ENCODE measurements around the gene NT5C2. TPM values are rescaled to one million over a fixed set of nuclear protein-coding genes. Genes with fewer than 3 reads are reported as not detected.

The NT5C2 gene
- total and polyA plus RNA-seq, 2 of the 4 experiments (the other 2 are of a cell fraction) = 60.0 to 65.1 TPM

DNA sequence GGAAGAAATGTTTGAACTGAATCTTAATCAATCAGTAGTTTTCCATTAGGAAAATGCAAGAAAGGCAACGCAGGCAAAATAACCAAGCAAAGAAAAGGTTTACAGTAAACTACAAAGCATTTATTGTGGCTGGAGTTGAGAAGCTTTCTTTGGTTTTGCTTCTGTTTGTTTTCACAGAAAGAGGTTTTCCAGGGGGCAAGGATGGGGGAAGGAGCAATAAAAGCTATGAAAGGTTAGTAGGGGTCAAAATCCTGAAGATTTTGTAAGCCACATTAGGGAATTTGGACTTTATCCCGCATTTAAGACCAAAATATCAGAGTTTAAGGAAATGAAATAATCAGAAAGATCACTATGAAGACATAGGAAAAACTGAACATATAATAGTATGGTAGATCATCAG lies 51.1 kb downstream of the NT5C2 start:
- ATAC-seq (ENCODE audit: low read depth) (no peak), DNase-seq (no peak)
- H2AK9ac ChIP-seq (replicated peaks; ENCODE audit: low read depth, low read length, poor library complexity) = no peak overlapping the region
- no peak overlapping the region; the same call in 1 of the 2 replicates for H4K5ac ChIP-seq (ENCODE audit: low read depth, low read length)
- no peaks in the 10 kb centered on the region for H3K27me3 ChIP-seq (ENCODE audit: control insufficient read depth, insufficient read depth, low read length)
- TF ChIP-seq FOS (IDR thresholded peaks at IDR 0.05; ENCODE audit: low read depth, low read length) = no peak
- TF ChIP-seq NFE2L2 (IDR thresholded peaks at IDR 0.05; ENCODE audit: low read depth, low read length) = no peak
- TF ChIP-seq, protein P1, sequence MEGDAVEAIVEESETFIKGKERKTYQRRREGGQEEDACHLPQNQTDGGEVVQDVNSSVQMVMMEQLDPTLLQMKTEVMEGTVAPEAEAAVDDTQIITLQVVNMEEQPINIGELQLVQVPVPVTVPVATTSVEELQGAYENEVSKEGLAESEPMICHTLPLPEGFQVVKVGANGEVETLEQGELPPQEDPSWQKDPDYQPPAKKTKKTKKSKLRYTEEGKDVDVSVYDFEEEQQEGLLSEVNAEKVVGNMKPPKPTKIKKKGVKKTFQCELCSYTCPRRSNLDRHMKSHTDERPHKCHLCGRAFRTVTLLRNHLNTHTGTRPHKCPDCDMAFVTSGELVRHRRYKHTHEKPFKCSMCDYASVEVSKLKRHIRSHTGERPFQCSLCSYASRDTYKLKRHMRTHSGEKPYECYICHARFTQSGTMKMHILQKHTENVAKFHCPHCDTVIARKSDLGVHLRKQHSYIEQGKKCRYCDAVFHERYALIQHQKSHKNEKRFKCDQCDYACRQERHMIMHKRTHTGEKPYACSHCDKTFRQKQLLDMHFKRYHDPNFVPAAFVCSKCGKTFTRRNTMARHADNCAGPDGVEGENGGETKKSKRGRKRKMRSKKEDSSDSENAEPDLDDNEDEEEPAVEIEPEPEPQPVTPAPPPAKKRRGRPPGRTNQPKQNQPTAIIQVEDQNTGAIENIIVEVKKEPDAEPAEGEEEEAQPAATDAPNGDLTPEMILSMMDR (conservative IDR thresholded peaks at IDR 0.05; ENCODE audit: low read depth, low read length) = no peak
- no peak for TF ChIP-seq RAD21 (IDR thresholded peaks at IDR 0.05; ENCODE audit: low read length)
- TF ChIP-seq MAZ (IDR thresholded peaks at IDR 0.05; ENCODE audit: borderline replicate concordance, low read depth, low read length) = no peak
- no peak for TF ChIP-seq CEBPB (IDR thresholded peaks at IDR 0.05; ENCODE audit: low read depth, low read length)
- TF ChIP-seq, protein P2, sequence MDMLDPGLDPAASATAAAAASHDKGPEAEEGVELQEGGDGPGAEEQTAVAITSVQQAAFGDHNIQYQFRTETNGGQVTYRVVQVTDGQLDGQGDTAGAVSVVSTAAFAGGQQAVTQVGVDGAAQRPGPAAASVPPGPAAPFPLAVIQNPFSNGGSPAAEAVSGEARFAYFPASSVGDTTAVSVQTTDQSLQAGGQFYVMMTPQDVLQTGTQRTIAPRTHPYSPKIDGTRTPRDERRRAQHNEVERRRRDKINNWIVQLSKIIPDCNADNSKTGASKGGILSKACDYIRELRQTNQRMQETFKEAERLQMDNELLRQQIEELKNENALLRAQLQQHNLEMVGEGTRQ (IDR thresholded peaks at IDR 0.05; ENCODE audit: low read depth, low read length) = no peak
- no peak for TF ChIP-seq BHLHE40 (IDR thresholded peaks at IDR 0.05; ENCODE audit: low read depth, low read length)
- no peak for TF ChIP-seq RFX5 (IDR thresholded peaks at IDR 0.05; ENCODE audit: low read depth, low read length)
- TF ChIP-seq MXI1 (IDR thresholded peaks at IDR 0.05; ENCODE audit: borderline replicate concordance, low read depth, low read length) = no peak
- TF ChIP-seq POLR2A (IDR thresholded peaks at IDR 0.05; ENCODE audit: low read depth, low read length) = no peak
- TF ChIP-seq, protein P3, sequence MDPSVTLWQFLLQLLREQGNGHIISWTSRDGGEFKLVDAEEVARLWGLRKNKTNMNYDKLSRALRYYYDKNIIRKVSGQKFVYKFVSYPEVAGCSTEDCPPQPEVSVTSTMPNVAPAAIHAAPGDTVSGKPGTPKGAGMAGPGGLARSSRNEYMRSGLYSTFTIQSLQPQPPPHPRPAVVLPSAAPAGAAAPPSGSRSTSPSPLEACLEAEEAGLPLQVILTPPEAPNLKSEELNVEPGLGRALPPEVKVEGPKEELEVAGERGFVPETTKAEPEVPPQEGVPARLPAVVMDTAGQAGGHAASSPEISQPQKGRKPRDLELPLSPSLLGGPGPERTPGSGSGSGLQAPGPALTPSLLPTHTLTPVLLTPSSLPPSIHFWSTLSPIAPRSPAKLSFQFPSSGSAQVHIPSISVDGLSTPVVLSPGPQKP (IDR thresholded peaks at IDR 0.05; ENCODE audit: borderline replicate concordance, low read depth, low read length) = no peak
- no peak for TF ChIP-seq RCOR1 (IDR thresholded peaks at IDR 0.05; ENCODE audit: insufficient replicate concordance, low read length)
- no peak for TF ChIP-seq MAFK (IDR thresholded peaks at IDR 0.05; ENCODE audit: low read depth, low read length)
- no peak for TF ChIP-seq CHD1 (IDR thresholded peaks at IDR 0.05; ENCODE audit: low read depth, low read length)
- no peak for TF ChIP-seq SMC3 (IDR thresholded peaks at IDR 0.05; ENCODE audit: low read depth, low read length)
- peak overlapping the region; percentile 30 for H2BK5ac ChIP-seq (ENCODE audit: low read depth, low read length, poor library complexity, severe bottlenecking)
- no peak overlapping the region for H3K9ac ChIP-seq (ENCODE audit: low read depth, low read length)
- H3K9me1 ChIP-seq (ENCODE audit: insufficient read depth, low read length) = peaks cover 10% of the 10 kb centered on the region
- no peak overlapping the region for H2BK20ac ChIP-seq (ENCODE audit: low read depth, low read length)
- H3K79me1 ChIP-seq (ENCODE audit: low read depth in 1 of 2, low read length in 2 of 2) = peaks cover 28 to 64% of the 10 kb centered on the region in 2 experiments
- H3K9me3 ChIP-seq (ENCODE audit: control insufficient read depth, insufficient read depth, low read length) = no peaks in the 10 kb centered on the region
- H3K56ac ChIP-seq (ENCODE audit: extremely low read depth, insufficient read depth, low read length) = no peak overlapping the region
- H3K4me3 ChIP-seq (ENCODE audit: insufficient read depth, low read depth, low read length) = no peak overlapping the region
- dilution Hi-C loops (cut with HindIII; ENCODE audit: low sequenced_read_pairs, unreplicated experiment) = no loop called here
- intact Hi-C loops (cut with micrococcal nuclease) = no loop called here
- no TSS peak for BruUV-seq (replicated peaks)
- no peak overlapping the region for H4K8ac ChIP-seq (ENCODE audit: low read depth in 2 of 2, low read length in 2 of 2)
- H4K91ac ChIP-seq (ENCODE audit: insufficient read depth, low read depth, low read length) = no peak overlapping the region
- no peak overlapping the region for H2BK120ac ChIP-seq (ENCODE audit: low read depth, low read length)
- H3K4me2 ChIP-seq (ENCODE audit: low read depth, low read length) = no peak overlapping the region
- H3K4ac ChIP-seq (ENCODE audit: low read depth, low read length) = no peak overlapping the region
- peaks cover 3% of the 10 kb centered on the region; the same call in 1 of the 2 replicates for H4K20me1 ChIP-seq (ENCODE audit: insufficient read depth, low read length)
- no peak overlapping the region for H2AFZ ChIP-seq (replicated peaks; ENCODE audit: low read length, poor library complexity)
- peaks cover 17% of the 10 kb centered on the region for H3K4me1 ChIP-seq (ENCODE audit: control insufficient read depth, insufficient read depth, low read length)
- ChIA-PET CTCF (interaction anchor here (0.5 kb wide), 1 partner anchor 197 kb away, joined by 4 read pairs; no protein-coding TSS in a partner anchor), POLR2A (ENCODE audit: unreplicated experiment) (no interaction called here)
- no peak overlapping the region for H3K18ac ChIP-seq (ENCODE audit: low read depth, low read length)
- no CpG with 5 or more reads among the region's 2 CpGs for WGBS, 2 experiments (ENCODE audit: extremely low coverage in 2 of 2, insufficient read length in 1 of 2)
- in situ Hi-C loops (cut with MboI; ENCODE audit: low sequenced_read_pairs) = no loop called here
- H3K27ac ChIP-seq (ENCODE audit: insufficient read depth, low read length) = no peak overlapping the region
- H2AK5ac ChIP-seq (ENCODE audit: low read depth, low read length) = no peak overlapping the region
- H3K36me3 ChIP-seq (ENCODE audit: control insufficient read depth, insufficient read depth, low read length) = peaks cover 13% of the 10 kb centered on the region
- H2BK15ac ChIP-seq (ENCODE audit: low read depth, low read length) = no peak overlapping the region
- H3K23ac ChIP-seq (ENCODE audit: low read depth, low read length) = no peak overlapping the region
- H3K14ac ChIP-seq (replicated peaks; ENCODE audit: low read depth, low read length) = no peak overlapping the region

Measured in IMR-90 (cell line).